HepG2 (cell line): ENCODE results near the gene KDM7A. TPM values are rescaled to one million over a fixed set of nuclear protein-coding genes. Genes with fewer than 3 reads are reported as not detected.
A peak's percentile ranks its signal among the peaks of the same experiment; 100 is the strongest.

ENCODE experiments used
- ATAC-seq: fragments of 200-7000 bp; cut with Tn5 transposase; 3 replicates; pipeline ENCODE4 v1.9.1; 2020; ENCODE audit warnings: mild to moderate bottlenecking, moderate library complexity
- BruUV-seq: library from RNA; stranded (reverse); fragments of 400-500 nt; replicated peaks from 2 replicates; lab custom pipeline; 2021; lab: Mats Ljungman, UMichigan
- CTCF ChIA-PET: fragments of 300-600 bp; formaldehyde crosslinking; extraction: SDS; loops from one replicate; lab custom pipeline; 2021; ENCODE audit warnings: low total read pairs, inconsistent platforms, low intra/inter-chr PET ratio; lab: Yijun Ruan, JAX
- POLR2A ChIA-PET: fragments of 350-600 bp; sonication (Branson Sonifier 250); formaldehyde crosslinking; loops from one replicate; lab custom pipeline; 2020; ENCODE audit warnings: antibody characterized with exemption, inconsistent platforms; lab: Yijun Ruan, JAX
- DNase-seq: peaks from one replicate; pipeline ENCODE4 v3.0.0-alpha.2; 2015; ENCODE audit warnings: low spot score
- FAIRE-seq: peaks from 3 replicates; lab custom pipeline; 2011; peaks lifted over from hg19 to GRCh38; lab: Jason Lieb, UNC
- H2AFZ ChIP-seq: one replicate; pipeline ENCODE4 v1.6.1; 2011; ENCODE audit warnings: low read length, inconsistent platforms
- H3K27ac ChIP-seq: fragments of 300-600 bp; 3 replicates; pipeline ENCODE4 v1.8.0; 2011; ENCODE audit warnings: mixed run types, mild to moderate bottlenecking, mixed read lengths, low read length, inconsistent platforms; ENCODE audit not compliant: insufficient read depth; ENCODE audit errors: extremely low read length
- H3K27me3 ChIP-seq, 2 experiments: fragments of 200-600 bp in 1 of 2; 2 replicates in 1 of 2; 3 replicates in 1 of 2; pipeline versions ENCODE4 v1.6.0 to v1.8.0; 2011; ENCODE audit warnings: low read length in 2 of 2, mild to moderate bottlenecking in 2 of 2, moderate library complexity in 2 of 2, inconsistent platforms in 1 of 2; ENCODE audit not compliant: insufficient read depth in 2 of 2, control insufficient read depth in 1 of 2
- H3K36me3 ChIP-seq, 2 experiments: fragments of 200-600 bp in 1 of 2; replicated peaks in 1 of 2; 2 replicates in 1 of 2; 3 replicates in 1 of 2; pipeline versions ENCODE4 v1.5.1 to v1.8.0; 2011; ENCODE audit warnings: low read length in 2 of 2, inconsistent platforms in 1 of 2; ENCODE audit not compliant: insufficient read depth in 2 of 2, control insufficient read depth in 1 of 2
- H3K4me1 ChIP-seq: 2 replicates; pipeline ENCODE4 v1.5.1; 2012; ENCODE audit warnings: low read length, inconsistent platforms; ENCODE audit not compliant: insufficient read depth
- H3K4me2 ChIP-seq: 2 replicates; pipeline ENCODE4 v1.6.0; 2011; ENCODE audit warnings: low read depth, low read length, inconsistent platforms
- H3K4me3 ChIP-seq, 3 experiments: fragments of 200-600 bp in 1 of 3; sonication (generic), shearing (Covaris generic) in 1 of 3; replicated peaks in 1 of 3; 2 replicates each; pipeline ENCODE4 v1.5.1; 2011 to 2016; ENCODE audit warnings: low read length in 3 of 3, inconsistent platforms in 2 of 3, low read depth in 2 of 3, mild to moderate bottlenecking in 2 of 3, control low read depth in 1 of 3, mixed read lengths in 1 of 3; ENCODE audit not compliant: insufficient read depth in 1 of 3
- H3K79me2 ChIP-seq: one replicate; pipeline ENCODE4 v1.6.1; 2011; ENCODE audit warnings: low read length, inconsistent platforms; ENCODE audit not compliant: insufficient read depth
- H3K9ac ChIP-seq: 2 replicates; pipeline ENCODE4 v1.6.0; 2011; ENCODE audit warnings: mild to moderate bottlenecking, low read depth, low read length, inconsistent platforms; ENCODE audit not compliant: insufficient read depth
- H3K9me3 ChIP-seq: 2 replicates; pipeline ENCODE4 v1.5.1; 2012; ENCODE audit warnings: mild to moderate bottlenecking, low read length
- H4K20me1 ChIP-seq: 2 replicates; pipeline ENCODE4 v1.6.0; 2011; ENCODE audit warnings: inconsistent platforms, mild to moderate bottlenecking, low read length, moderate library complexity; ENCODE audit not compliant: insufficient read depth
- ADNP ChIP-seq: sonication (generic); formaldehyde crosslinking; IDR thresholded peaks from 2 replicates; pipeline ENCODE4 v1.4.0; 2020; ENCODE audit warnings: missing genetic modification reagents
- CREM ChIP-seq, 2 experiments: sonication (generic) in 1 of 2; formaldehyde crosslinking in 1 of 2; IDR thresholded peaks; 2 replicates each; pipeline versions ENCODE4 v1.4.0 to v1.6.1; 2016 to 2020; ENCODE audit warnings: antibody characterized with exemption in 1 of 2, mild to moderate bottlenecking in 1 of 2, missing genetic modification reagents in 1 of 2
- FOXM1 ChIP-seq: sonication (generic); formaldehyde crosslinking; IDR thresholded peaks from 2 replicates; pipeline ENCODE4 v1.5.0; 2020; ENCODE audit warnings: missing genetic modification reagents
- HCFC1 ChIP-seq: fragments of 150-350 bp; IDR thresholded peaks from 2 replicates; pipeline ENCODE4 v1.6.1; 2014; ENCODE audit warnings: low read depth, low read length
- HDAC1 ChIP-seq: sonication (generic); formaldehyde crosslinking; IDR thresholded peaks from 2 replicates; pipeline ENCODE4 v1.5.1; 2020; ENCODE audit warnings: mild to moderate bottlenecking, missing genetic modification reagents
- HIVEP1 ChIP-seq: sonication (generic); formaldehyde crosslinking; IDR thresholded peaks from 2 replicates; pipeline ENCODE4 v1.4.0; 2020; ENCODE audit warnings: mild to moderate bottlenecking, missing genetic modification reagents
- HMG20B ChIP-seq: conservative IDR thresholded peaks from 2 replicates; pipeline ENCODE4 v1.6.1; 2016; ENCODE audit warnings: missing genetic modification reagents, missing compliant biosample characterization
- JUN ChIP-seq: sonication (generic); formaldehyde crosslinking; IDR thresholded peaks from 2 replicates; pipeline ENCODE4 v1.4.0; 2020; ENCODE audit warnings: mild to moderate bottlenecking, missing genetic modification reagents
- KDM3A ChIP-seq: IDR thresholded peaks from 2 replicates; pipeline ENCODE4 v1.6.1; 2018; ENCODE audit warnings: low read depth, missing compliant biosample characterization
- NFIB ChIP-seq: sonication (generic); formaldehyde crosslinking; IDR thresholded peaks from 2 replicates; pipeline ENCODE4 v1.9.0; 2021; ENCODE audit warnings: missing genetic modification reagents, mild to moderate bottlenecking, borderline replicate concordance
- POGZ ChIP-seq: sonication (generic); formaldehyde crosslinking; IDR thresholded peaks from 2 replicates; pipeline ENCODE4 v1.4.0; 2020; ENCODE audit warnings: mild to moderate bottlenecking, missing genetic modification reagents
- SMARCE1 ChIP-seq: fragments of 450-650 bp; IDR thresholded peaks from 2 replicates; pipeline ENCODE4 v1.6.1; 2017; ENCODE audit warnings: borderline replicate concordance
- YY1 ChIP-seq: IDR thresholded peaks from 2 replicates; pipeline ENCODE4 v1.6.1; 2011; ENCODE audit warnings: low read length, low read depth, moderate library complexity, mild to moderate bottlenecking; ENCODE audit not compliant: insufficient read depth, insufficient replicate concordance
- ZC3H13 ChIP-seq: sonication (generic); formaldehyde crosslinking; IDR thresholded peaks from 2 replicates; pipeline ENCODE4 v1.8.1; 2023; ENCODE audit warnings: mild to moderate bottlenecking, missing genetic modification reagents, moderate library complexity
- ZNF160 ChIP-seq: sonication (generic); formaldehyde crosslinking; IDR thresholded peaks from 2 replicates; pipeline ENCODE4 v1.8.0; 2022; ENCODE audit warnings: mild to moderate bottlenecking, inconsistent platforms, missing genetic modification reagents
- ZNF468 ChIP-seq: sonication (generic); formaldehyde crosslinking; IDR thresholded peaks from 2 replicates; pipeline ENCODE4 v1.8.0; 2022; ENCODE audit warnings: mild to moderate bottlenecking, moderate library complexity, missing genetic modification reagents
- ZNF546 ChIP-seq: sonication (generic); formaldehyde crosslinking; conservative IDR thresholded peaks from 2 replicates; pipeline ENCODE4 v1.8.1; 2023; ENCODE audit warnings: mild to moderate bottlenecking, missing genetic modification reagents
- ZNF776 ChIP-seq: sonication (generic); formaldehyde crosslinking; IDR thresholded peaks from 2 replicates; pipeline ENCODE4 v1.4.0; 2020; ENCODE audit warnings: mild to moderate bottlenecking, missing genetic modification reagents
- WGBS: methylation state at CpG from one replicate; pipeline ENCODE4 v1.1.6; 2017; ENCODE audit warnings: low lambda C conversion rate; 5-methylcytosine and 5-hydroxymethylcytosine counted together
- in situ Hi-C: cut with HindIII; loops from 2 replicates; pipeline ENCODE4 v1.10.0; 2017; ENCODE audit warnings: low pct_unique_long_range_greater_than_20kb; ENCODE audit not compliant: extremely low pct_ligation_motif_present
- intact Hi-C: fragments of 100-400 bp; cut with micrococcal nuclease; formaldehyde crosslinking; loops from one replicate; pipeline ENCODE4 v1.10.0; 2022; ENCODE audit not compliant: unreplicated experiment
- polyA plus RNA-seq, 8 experiments: library from polyadenylated mRNA; depleted of rRNA in 3 of 8; stranded (reverse) in 7 of 8; unstranded in 1 of 8; fragments of >200 nt; fragmentation: Illumina TruSeq in 4 of 8; extraction: Trizol in 4 of 8; gene quantifications; 2 replicates each; pipeline versions ENCODE4 v1.2.1 to v1.2.3, GENCODE V29; 2011 to 2016; ENCODE audit warnings: low read depth in 4 of 8, missing spikeins in 1 of 8, mixed read lengths in 1 of 8; ENCODE audit not compliant: insufficient read depth in 1 of 8
- total RNA-seq, 5 experiments: library from RNA; depleted of rRNA; stranded (reverse); fragments of >200 nt; fragmentation: Illumina TruSeq; extraction: Trizol; gene quantifications; 2 replicates each; pipeline ENCODE4 v1.2.3, GENCODE V29; 2016; ENCODE audit warnings: low read depth in 1 of 5

The KDM7A gene
- total and polyA plus RNA-seq, 2 of the 13 experiments (the other 11 are each of a cell fraction or from before 2014, with no cell fraction given): 10.8 to 16.8 TPM

- Histone ChIP-seq H3K4me3 (no peak overlapping the region), H2AFZ (no peak overlapping the region), H3K9me3 (peaks cover 6% of the 10 kb centered on the region; the same call in 1 of the 2 replicates), H3K27me3 (peaks cover 0 to 11% of the 10 kb centered on the region in 2 experiments; a peak in 2 of 5 replicates), H3K4me1 (peaks cover 29% of the 10 kb centered on the region), H3K27ac (no peak overlapping the region), H3K4me2 (no peak overlapping the region), H3K36me3 (no peaks in the 10 kb centered on the region), H3K9ac (no peak overlapping the region), H4K20me1 (peaks cover 7% of the 10 kb centered on the region), H3K79me2 (peaks cover 33% of the 10 kb centered on the region)
- FAIRE-seq (no peak), DNase-seq (no peak), ATAC-seq (no peak)
- in situ Hi-C loops (loop anchor here (5.0 to 10.0 kb wide), 2 partner anchors 53 to 125 kb away; no protein-coding TSS in a partner anchor), intact Hi-C loops (no loop called here)
- TF ChIP-seq YY1 (no peak), ZC3H13 (CRISPR knock-in tag) (0 out of 2 replicates have a peak, but pooled peaks have one; percentile 15), KDM3A (CRISPR knock-in tag) (no peak), ZNF468 (no peak), HMG20B (CRISPR knock-in tag) (no peak), ZNF546 (no peak), ZNF160 (CRISPR knock-in tag) (no peak), FOXM1 (CRISPR knock-in tag) (no peak), JUN (no peak), CREM (IDR thresholded peaks at IDR 0.05) (no peak), CREM (CRISPR knock-in tag; IDR thresholded peaks at IDR 0.05) (no peak), HCFC1 (no peak), ZNF776 (CRISPR knock-in tag) (peak; percentile 65; the same call in 1 of the 2 replicates), HIVEP1 (CRISPR knock-in tag) (no peak), ADNP (no peak), POGZ (CRISPR knock-in tag) (0 out of 2 replicates have a peak, but pooled peaks have one; percentile 22), SMARCE1 (no peak), NFIB (no peak), HDAC1 (CRISPR knock-in tag) (no peak)
- POLR2A ChIA-PET: interaction anchor here (2.8 kb wide), 1 partner anchor 13 kb away, joined by 11 read pairs; no protein-coding TSS in a partner anchor
- CTCF ChIA-PET: no interaction called here
- BruUV-seq: no TSS peak
- 91% methylated on average over 5 of the region's 5 CpGs for WGBS
Observed at GRCh38 chr7:140179339-140179738, 2.6 kb upstream of the KDM7A start.
